ENCODE results near the gene ADIG.
"Not testable (repeated sequence)": the region's sequence is repeated elsewhere in the genome, so short reads cannot be mapped to it uniquely, and the experiment has no call there.

Gene ADIG

GRCh38 chr20:38569747-38570525 lies 11.1 kb upstream of the ADIG start:
- DNase-seq (ENCODE audit: low read depth, low spot score) = no peak
- no peak overlapping the region for H3K27ac ChIP-seq

GRCh38 chr20:38573413-38573812 lies 7.6 kb upstream of the ADIG start:
- H3K27ac ChIP-seq = no peak overlapping the region
- DNase-seq (ENCODE audit: low read depth, low spot score) = no peak

GRCh38 chr20:38579219-38579910 lies 1.6 kb upstream of the ADIG start:
- no peak for DNase-seq (ENCODE audit: low read depth, low spot score)
- H3K27ac ChIP-seq = no peak overlapping the region

GRCh38 chr20:38579921-38580320 lies 1.1 kb upstream of the ADIG start:
- no peak for DNase-seq (ENCODE audit: low read depth, low spot score)
- no peak overlapping the region for H3K27ac ChIP-seq

- H3K27ac ChIP-seq = no peak overlapping the region
- no peak for DNase-seq (ENCODE audit: low read depth, low spot score)
These were observed 897 bp downstream of the ADIG start for GRCh38 chr20:38581830-38582358.

- no peak for DNase-seq (ENCODE audit: low read depth, low spot score)
- H3K27ac ChIP-seq = no peak overlapping the region
These were observed 2.3 kb downstream of the ADIG start for GRCh38 chr20:38583306-38583705.

GRCh38 chr20:38584099-38584763 lies 3.2 kb downstream of the ADIG start:
- H3K27ac ChIP-seq = no peak overlapping the region
- no peak for DNase-seq (ENCODE audit: low read depth, low spot score)

- H3K27ac ChIP-seq = no peak overlapping the region
- DNase-seq (ENCODE audit: low read depth, low spot score) = no peak
These were observed 4.6 kb downstream of the ADIG start for GRCh38 chr20:38585404-38586180.

- DNase-seq (ENCODE audit: low read depth, low spot score) = no peak
- no peak overlapping the region for H3K27ac ChIP-seq
These were observed 5.2 kb downstream of the ADIG start for GRCh38 chr20:38586181-38586525.

- H3K27ac ChIP-seq = no peak overlapping the region
- no peak for DNase-seq (ENCODE audit: low read depth, low spot score)
These were observed 7.3 kb downstream of the ADIG start for GRCh38 chr20:38588303-38588702.

- no peak overlapping the region for H3K27ac ChIP-seq
- no peak for DNase-seq (ENCODE audit: low read depth, low spot score)
These were observed 8.4 kb downstream of the ADIG start for GRCh38 chr20:38589351-38589750.

- DNase-seq (ENCODE audit: low read depth, low spot score) = no peak
- H3K27ac ChIP-seq = no peak overlapping the region
These were observed 9.1 kb downstream of the ADIG start for GRCh38 chr20:38589967-38590675.

GRCh38 chr20:38590676-38591473 lies 9.9 kb downstream of the ADIG start:
- DNase-seq (ENCODE audit: low read depth, low spot score) = no peak
- no peak overlapping the region for H3K27ac ChIP-seq

GRCh38 chr20:38591474-38592410 lies 10.7 kb downstream of the ADIG start:
- no peak for DNase-seq (ENCODE audit: low read depth, low spot score)
- H3K27ac ChIP-seq = no peak overlapping the region

- H3K27ac ChIP-seq; DNase-seq (ENCODE audit: low read depth, low spot score): not testable (repeated sequence)
These were observed 11.4 kb downstream of the ADIG start for GRCh38 chr20:38592411-38592790.

GRCh38 chr20:38594281-38594680 lies 13.3 kb downstream of the ADIG start:
- not testable (repeated sequence) for DNase-seq (ENCODE audit: low read depth, low spot score)

GRCh38 chr20:38595886-38596285 lies 14.9 kb downstream of the ADIG start:
- not testable (repeated sequence) for DNase-seq (ENCODE audit: low read depth, low spot score); H3K27ac ChIP-seq

More at GRCh38 chr20:38594281-38594680, 13.3 kb downstream of the ADIG start:
- H3K27ac ChIP-seq = not testable (repeated sequence)

GRCh38 chr20:38599410-38599882 lies 18.4 kb downstream of the ADIG start:
- DNase-seq (ENCODE audit: low read depth, low spot score) = peak; percentile 16
- H3K27ac ChIP-seq = peak overlapping the region; percentile 40
